OCI-LY7 (cell line): ENCODE measurements around the gene OLFM1. TPM values are rescaled to one million over a fixed set of nuclear protein-coding genes. Genes with fewer than 3 reads are reported as not detected.

ENCODE experiments used
- BruUV-seq: library from RNA; stranded (reverse); fragments of 400-500 nt; replicated peaks from 2 replicates; lab custom pipeline; 2021; lab: Mats Ljungman, UMichigan
- CTCF ChIA-PET: fragments of 300-600 bp; sonication (Branson Sonifier 250); formaldehyde crosslinking; loops from one replicate; lab custom pipeline; 2022; ENCODE audit warnings: antibody characterized with exemption; ENCODE audit not compliant: unreplicated experiment; lab: Charles Lee
- POLR2A ChIA-PET: fragments of 300-600 bp; sonication (Branson Sonifier 250); formaldehyde crosslinking; loops from one replicate; lab custom pipeline; 2022; ENCODE audit warnings: antibody characterized with exemption; lab: Charles Lee
- DNase-seq: peaks from one replicate; pipeline ENCODE4 v3.0.0-alpha.2; 2015; ENCODE audit warnings: low spot score
- H2AFZ ChIP-seq: fragments of 200-600 bp; sonication (generic), shearing (Covaris generic); 2 replicates; pipeline ENCODE4 v1.6.1; 2014; ENCODE audit warnings: mild to moderate bottlenecking, antibody characterized with exemption, low read length, moderate library complexity
- H3K27ac ChIP-seq: fragments of 200-600 bp; sonication (generic); 2 replicates; pipeline ENCODE4 v1.5.1; 2014; ENCODE audit warnings: mixed run types, low read depth, mild to moderate bottlenecking, moderate library complexity, low read length, inconsistent platforms; ENCODE audit not compliant: poor library complexity, severe bottlenecking
- H3K36me3 ChIP-seq: fragments of 200-600 bp; sonication (generic); 2 replicates; pipeline ENCODE4 v1.6.1; 2014; ENCODE audit warnings: mild to moderate bottlenecking, antibody characterized with exemption, low read length, moderate library complexity, mixed read lengths; ENCODE audit not compliant: insufficient read depth
- H3K4me1 ChIP-seq: fragments of 200-600 bp; sonication (generic); 2 replicates; pipeline ENCODE4 v1.5.1; 2014; ENCODE audit warnings: mild to moderate bottlenecking, low read length; ENCODE audit not compliant: insufficient read depth, poor library complexity, severe bottlenecking
- H3K4me2 ChIP-seq: fragments of 200-600 bp; sonication (generic); 2 replicates; pipeline ENCODE4 v1.6.1; 2014; ENCODE audit warnings: mild to moderate bottlenecking, low read length
- H3K4me3 ChIP-seq: fragments of 200-600 bp; sonication (generic); 2 replicates; pipeline ENCODE4 v1.5.1; 2014; ENCODE audit warnings: mild to moderate bottlenecking, low read depth, low read length; ENCODE audit not compliant: poor library complexity, severe bottlenecking
- H3K79me2 ChIP-seq: fragments of 200-600 bp; sonication (generic); 2 replicates; pipeline ENCODE4 v1.6.1; 2016; ENCODE audit warnings: low read depth, mild to moderate bottlenecking, low read length, moderate library complexity, mixed read lengths; ENCODE audit not compliant: insufficient read depth
- H3K9me2 ChIP-seq: fragments of 200-600 bp; sonication (generic); 2 replicates; pipeline ENCODE4 v1.6.1; 2016; ENCODE audit warnings: mild to moderate bottlenecking, low read length, mixed read lengths; ENCODE audit not compliant: insufficient read depth
- H3K9me3 ChIP-seq: fragments of 200-600 bp; sonication (generic); 2 replicates; pipeline ENCODE4 v1.6.1; 2014; ENCODE audit warnings: mild to moderate bottlenecking, mixed run types, low read length, mixed read lengths
- H4K20me1 ChIP-seq: fragments of 200-600 bp; sonication (generic); 2 replicates; pipeline ENCODE4 v1.6.1; 2014; ENCODE audit warnings: mild to moderate bottlenecking, antibody characterized with exemption, low read length, moderate library complexity, mixed read lengths; ENCODE audit not compliant: insufficient read depth
- CTCF ChIP-seq: fragments of 200-600 bp; sonication (generic); conservative IDR thresholded peaks from 2 replicates; pipeline ENCODE4 v1.5.1; 2014; ENCODE audit warnings: mild to moderate bottlenecking, antibody characterized with exemption, low read length, moderate library complexity, mixed read lengths
- EZH2phosphoT487 ChIP-seq: fragments of 200-600 bp; sonication (generic); IDR thresholded peaks from 2 replicates; pipeline ENCODE4 v1.6.1; 2018; ENCODE audit warnings: low read depth, borderline replicate concordance, mild to moderate bottlenecking, mixed run types, antibody characterized with exemption, low read length, moderate library complexity, mixed read lengths
- intact Hi-C: fragments of 100-400 bp; cut with micrococcal nuclease; formaldehyde crosslinking; loops from one replicate; pipeline ENCODE4 v1.10.0; 2022; ENCODE audit not compliant: unreplicated experiment
- total RNA-seq, 2 experiments: library from RNA; depleted of rRNA in 1 of 2; stranded (reverse); fragments of >200 nt in 1 of 2; shearing (Covaris generic) in 1 of 2; gene quantifications; 2 replicates each; pipeline ENCODE4 v1.2.3, GENCODE V29; 2014 to 2022

Gene OLFM1
- total RNA-seq, 2 experiments from 2014 or later, result not detected

- ChIA-PET POLR2A (no interaction called here), CTCF (no interaction called here)
- Histone ChIP-seq H3K9me2 (no peaks in the 10 kb centered on the region), H4K20me1 (no peaks in the 10 kb centered on the region), H3K27ac (no peak overlapping the region), H3K4me2 (no peak overlapping the region), H3K4me3 (no peak overlapping the region), H3K9me3 (no peaks in the 10 kb centered on the region), H3K4me1 (no peaks in the 10 kb centered on the region), H3K79me2 (no peaks in the 10 kb centered on the region), H2AFZ (no peak overlapping the region), H3K36me3 (no peaks in the 10 kb centered on the region)
- no TSS peak for BruUV-seq
- DNase-seq, result no peak
- intact Hi-C loops, result no loop called here
- TF ChIP-seq CTCF (no peak), EZH2phosphoT487 (no peak)
Observed at GRCh38 chr9:135102331-135102730, 14.9 kb downstream of the OLFM1 start.

DNA sequence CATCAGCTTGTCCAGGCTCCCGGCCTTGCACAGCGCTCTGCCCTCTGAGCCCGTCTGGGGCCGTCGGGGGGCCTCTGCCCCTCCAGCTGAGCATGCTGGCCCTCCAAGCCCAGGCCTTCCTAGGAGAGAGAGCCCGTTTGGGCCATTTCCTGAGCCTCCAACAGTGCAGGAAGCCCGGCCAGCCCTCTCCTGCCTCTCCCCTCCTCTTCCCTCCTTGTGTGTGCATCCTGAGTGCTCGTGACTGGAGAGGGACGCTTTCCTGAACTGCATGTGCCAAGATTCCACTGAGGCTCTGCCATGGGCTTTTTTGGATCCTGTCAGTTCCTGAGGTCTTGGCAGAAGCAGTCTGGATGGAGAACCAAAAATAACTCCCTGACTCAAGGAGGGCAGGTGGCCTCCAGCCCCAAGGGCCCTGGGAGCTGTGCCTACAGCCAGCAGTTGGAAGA lies 15.6 kb downstream of the OLFM1 start:
- POLR2A ChIA-PET, result no interaction called here

More for the DNA sequence above, 15.6 kb downstream of the OLFM1 start:
- intact Hi-C loops, result no loop called here
- no peaks in the 10 kb centered on the region for H3K4me1 ChIP-seq
- CTCF ChIA-PET, result no interaction called here
- no peaks in the 10 kb centered on the region for H3K36me3 ChIP-seq
- no TSS peak for BruUV-seq
- no peaks in the 10 kb centered on the region for H3K9me3 ChIP-seq
- TF ChIP-seq CTCF (no peak), EZH2phosphoT487 (no peak)
- H3K79me2 ChIP-seq, result no peaks in the 10 kb centered on the region
- no peaks in the 10 kb centered on the region for H4K20me1 ChIP-seq
- no peaks in the 10 kb centered on the region for H3K9me2 ChIP-seq
- H3K27ac ChIP-seq, result no peak overlapping the region
- no peak overlapping the region for H2AFZ ChIP-seq
- H3K4me3 ChIP-seq, result no peak overlapping the region
- H3K4me2 ChIP-seq, result no peak overlapping the region
- DNase-seq, result no peak
